Osteocyte (in vitro differentiated cells): ENCODE results near the gene NPPA. TPM values are rescaled to one million over a fixed set of nuclear protein-coding genes. Genes with fewer than 3 reads are reported as not detected.

ENCODE experiments used
- DNase-seq: peaks from one replicate; pipeline ENCODE4 v3.0.0; 2021; ENCODE audit warnings: mixed read lengths; ENCODE audit not compliant: unreplicated experiment; ENCODE audit errors: extremely low spot score
- H3K27ac Mint-ChIP-seq: one replicate; pipeline ENCODE4 v1.8.0; 2021; ENCODE audit warnings: mild to moderate bottlenecking, mixed read lengths; ENCODE audit not compliant: unreplicated experiment
- H3K27me3 Mint-ChIP-seq: one replicate; pipeline ENCODE4 v1.8.0; 2021; ENCODE audit warnings: mixed read lengths; ENCODE audit not compliant: unreplicated experiment
- H3K36me3 Mint-ChIP-seq: one replicate; pipeline ENCODE4 v1.8.0; 2021; ENCODE audit warnings: mixed read lengths; ENCODE audit not compliant: unreplicated experiment
- H3K4me1 Mint-ChIP-seq: one replicate; pipeline ENCODE4 v1.8.0; 2021; ENCODE audit warnings: mixed read lengths; ENCODE audit not compliant: unreplicated experiment
- H3K4me3 Mint-ChIP-seq: one replicate; pipeline ENCODE4 v1.8.0; 2021; ENCODE audit warnings: mild to moderate bottlenecking, moderate library complexity, mixed read lengths; ENCODE audit not compliant: unreplicated experiment
- H3K9me3 Mint-ChIP-seq: one replicate; pipeline ENCODE4 v1.8.0; 2021; ENCODE audit warnings: mixed read lengths; ENCODE audit not compliant: unreplicated experiment
- total RNA-seq: library from RNA; stranded (reverse); gene quantifications from 2 replicates; pipeline ENCODE4 v1.2.1, GENCODE V29; 2021
- TF ChIP-seq, protein P1 (sequence below): fragments of 200-600 bp; sonication (generic); IDR thresholded peaks from 2 replicates; pipeline ENCODE4 v1.5.0; 2021; ENCODE audit warnings: antibody characterized with exemption, mild to moderate bottlenecking, moderate library complexity

Gene NPPA
- total RNA-seq, 1 donor from 2014 or later = not detected

DNA sequence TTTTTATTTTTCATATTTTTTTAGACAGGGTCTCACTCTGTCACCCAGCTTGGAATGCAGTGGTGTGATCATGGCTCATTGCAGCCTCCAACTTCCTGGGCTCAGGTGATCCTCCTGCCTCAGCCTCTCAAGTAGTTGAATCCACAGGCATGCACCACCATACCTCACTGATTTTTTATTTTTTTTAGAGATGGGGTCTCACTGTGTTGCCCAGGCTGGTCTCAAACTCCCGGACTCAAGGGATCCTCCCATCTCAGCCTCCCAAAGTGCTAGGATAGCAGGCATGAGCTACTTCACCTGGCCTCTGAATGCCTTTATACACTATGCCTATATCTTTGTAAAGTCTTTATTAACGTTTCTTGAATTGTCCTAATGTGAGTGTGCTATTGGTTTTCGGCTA lies 21.5 kb upstream of the NPPA start:
- Mint-ChIP-seq H3K9me3 (no peaks in the 10 kb centered on the region), H3K27ac (no peak overlapping the region), H3K27me3 (peaks cover 25% of the 10 kb centered on the region), H3K4me3 (no peak overlapping the region), H3K4me1 (no peaks in the 10 kb centered on the region), H3K36me3 (no peaks in the 10 kb centered on the region)
- TF ChIP-seq, protein P1, sequence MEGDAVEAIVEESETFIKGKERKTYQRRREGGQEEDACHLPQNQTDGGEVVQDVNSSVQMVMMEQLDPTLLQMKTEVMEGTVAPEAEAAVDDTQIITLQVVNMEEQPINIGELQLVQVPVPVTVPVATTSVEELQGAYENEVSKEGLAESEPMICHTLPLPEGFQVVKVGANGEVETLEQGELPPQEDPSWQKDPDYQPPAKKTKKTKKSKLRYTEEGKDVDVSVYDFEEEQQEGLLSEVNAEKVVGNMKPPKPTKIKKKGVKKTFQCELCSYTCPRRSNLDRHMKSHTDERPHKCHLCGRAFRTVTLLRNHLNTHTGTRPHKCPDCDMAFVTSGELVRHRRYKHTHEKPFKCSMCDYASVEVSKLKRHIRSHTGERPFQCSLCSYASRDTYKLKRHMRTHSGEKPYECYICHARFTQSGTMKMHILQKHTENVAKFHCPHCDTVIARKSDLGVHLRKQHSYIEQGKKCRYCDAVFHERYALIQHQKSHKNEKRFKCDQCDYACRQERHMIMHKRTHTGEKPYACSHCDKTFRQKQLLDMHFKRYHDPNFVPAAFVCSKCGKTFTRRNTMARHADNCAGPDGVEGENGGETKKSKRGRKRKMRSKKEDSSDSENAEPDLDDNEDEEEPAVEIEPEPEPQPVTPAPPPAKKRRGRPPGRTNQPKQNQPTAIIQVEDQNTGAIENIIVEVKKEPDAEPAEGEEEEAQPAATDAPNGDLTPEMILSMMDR = no peak
- no peak for DNase-seq

DNA sequence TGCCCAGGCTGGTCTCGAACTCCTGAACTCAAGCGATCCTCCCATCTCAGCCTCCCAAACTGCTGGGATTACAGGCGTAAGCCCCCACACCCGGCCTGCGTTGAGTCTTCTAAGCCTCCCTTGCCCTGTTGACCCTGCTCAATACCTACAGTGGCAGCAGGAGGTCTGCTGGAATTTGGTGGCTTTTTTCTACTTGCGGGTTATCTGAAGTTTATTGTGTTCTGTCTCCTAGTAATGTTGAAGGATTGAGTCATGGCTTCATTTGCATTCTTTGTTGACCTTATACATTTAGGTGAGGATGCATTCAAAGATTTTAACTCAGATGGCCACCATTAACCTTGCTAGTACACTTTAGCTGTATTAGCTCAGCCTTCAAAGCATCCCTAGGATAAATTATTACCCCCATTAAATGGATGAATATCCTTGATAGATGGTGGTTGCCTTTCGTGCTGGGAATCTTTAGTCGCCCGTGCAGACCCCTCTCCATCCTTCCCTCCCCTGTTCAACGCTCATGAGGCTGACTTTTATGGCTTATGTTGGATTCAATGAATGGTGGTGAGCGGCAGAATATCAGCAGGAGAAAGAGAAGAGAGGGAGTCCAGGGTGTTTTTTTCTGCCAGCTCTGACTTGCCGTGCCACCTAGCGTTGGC lies 20.9 kb upstream of the NPPA start:
- no peak for DNase-seq
- no peaks in the 10 kb centered on the region for H3K9me3 Mint-ChIP-seq
- H3K4me1 Mint-ChIP-seq = no peaks in the 10 kb centered on the region
- H3K27me3 Mint-ChIP-seq = peaks cover 21% of the 10 kb centered on the region
- TF ChIP-seq, protein P1 = no peak
- no peaks in the 10 kb centered on the region for H3K36me3 Mint-ChIP-seq
- H3K27ac Mint-ChIP-seq = no peak overlapping the region
- no peak overlapping the region for H3K4me3 Mint-ChIP-seq

- Mint-ChIP-seq H3K27me3 (peaks cover 49% of the 10 kb centered on the region), H3K27ac (no peak overlapping the region)
- TF ChIP-seq, protein P1 = no peak
Measured at GRCh38 chr1:11862890-11863289, 15.3 kb upstream of the NPPA start.

GRCh38 chr1:11860587-11860986 lies 13.0 kb upstream of the NPPA start:
- TF ChIP-seq, protein P1 = no peak
- Mint-ChIP-seq H3K4me3 (no peak overlapping the region), H3K9me3 (peaks cover 3% of the 10 kb centered on the region), H3K36me3 (no peaks in the 10 kb centered on the region), H3K27me3 (peaks cover 52% of the 10 kb centered on the region), H3K4me1 (peaks cover 3% of the 10 kb centered on the region), H3K27ac (no peak overlapping the region)
- no peak for DNase-seq

More at GRCh38 chr1:11862890-11863289, 15.3 kb upstream of the NPPA start:
- Mint-ChIP-seq H3K4me1 (peaks cover 3% of the 10 kb centered on the region), H3K4me3 (no peak overlapping the region), H3K36me3 (no peaks in the 10 kb centered on the region), H3K9me3 (peaks cover 3% of the 10 kb centered on the region)
- DNase-seq = no peak

GRCh38 chr1:11860083-11860482 lies 12.5 kb upstream of the NPPA start:
- Mint-ChIP-seq H3K4me1 (peaks cover 3% of the 10 kb centered on the region), H3K27me3 (peaks cover 48% of the 10 kb centered on the region), H3K27ac (no peak overlapping the region), H3K36me3 (no peaks in the 10 kb centered on the region), H3K4me3 (no peak overlapping the region), H3K9me3 (peaks cover 3% of the 10 kb centered on the region)
- TF ChIP-seq, protein P1 = no peak
- no peak for DNase-seq
